HepG2 (cell line): ENCODE data around the gene RBX1. TPM values are rescaled to one million over a fixed set of nuclear protein-coding genes. Genes with fewer than 3 reads are reported as not detected.

Experiments used
- ADNP ChIP-seq: sonication (generic); formaldehyde crosslinking; IDR thresholded peaks from 2 replicates; pipeline ENCODE4 v1.4.0; 2020; ENCODE audit warnings: missing genetic modification reagents
- AGO2 ChIP-seq: fragments of 200-400 bp; formaldehyde crosslinking; optimal IDR thresholded peaks from 2 replicates; pipeline ENCODE3; 2017; ENCODE audit warnings: mild to moderate bottlenecking, low read depth, low read length, moderate library complexity
- BCL6 ChIP-seq: IDR thresholded peaks from 2 replicates; pipeline ENCODE4 v1.6.1; 2016; ENCODE audit warnings: missing genetic modification reagents, missing compliant biosample characterization
- HOXA3 ChIP-seq: sonication (generic); formaldehyde crosslinking; IDR thresholded peaks from 2 replicates; pipeline ENCODE4 v1.5.0; 2020; ENCODE audit warnings: missing genetic modification reagents
- MEIS1 ChIP-seq: sonication (generic); formaldehyde crosslinking; IDR thresholded peaks from 2 replicates; pipeline ENCODE4 v1.9.0; 2021; ENCODE audit warnings: mild to moderate bottlenecking, missing genetic modification reagents, moderate library complexity, borderline replicate concordance
- PHF21A ChIP-seq: sonication (generic); formaldehyde crosslinking; IDR thresholded peaks from 2 replicates; pipeline ENCODE4 v1.5.0; 2020; ENCODE audit warnings: mild to moderate bottlenecking, missing genetic modification reagents
- POGZ ChIP-seq: sonication (generic); formaldehyde crosslinking; IDR thresholded peaks from 2 replicates; pipeline ENCODE4 v1.4.0; 2020; ENCODE audit warnings: mild to moderate bottlenecking, missing genetic modification reagents
- RBFOX2 ChIP-seq: fragments of 200-400 bp; formaldehyde crosslinking; IDR thresholded peaks from 2 replicates; pipeline ENCODE4 v1.6.1; 2017; ENCODE audit warnings: low read depth, mild to moderate bottlenecking, low read length
- SAP130 ChIP-seq: IDR thresholded peaks from 2 replicates; pipeline ENCODE4 v1.6.1; 2016; ENCODE audit warnings: low read depth
- YEATS4 ChIP-seq: sonication (generic); formaldehyde crosslinking; IDR thresholded peaks from 2 replicates; pipeline ENCODE4 v1.4.0; 2020; ENCODE audit warnings: missing genetic modification reagents, borderline replicate concordance
- ZBTB49 ChIP-seq: sonication (generic); formaldehyde crosslinking; IDR thresholded peaks from 2 replicates; pipeline ENCODE4 v1.4.0; 2020; ENCODE audit warnings: missing genetic modification reagents, borderline replicate concordance
- ZFP90 ChIP-seq: sonication (generic); formaldehyde crosslinking; IDR thresholded peaks from 2 replicates; pipeline ENCODE4 v1.8.0; 2022; ENCODE audit warnings: missing genetic modification reagents, mild to moderate bottlenecking, inconsistent platforms, borderline replicate concordance
- ZFY ChIP-seq: sonication (generic); formaldehyde crosslinking; IDR thresholded peaks from 2 replicates; pipeline ENCODE4 v1.4.0; 2020; ENCODE audit warnings: missing genetic modification reagents
- ZNF138 ChIP-seq: sonication (generic); formaldehyde crosslinking; IDR thresholded peaks from 2 replicates; pipeline ENCODE4 v1.5.0; 2020; ENCODE audit warnings: mild to moderate bottlenecking, low read depth, missing genetic modification reagents
- ZNF263 ChIP-seq: sonication (generic); formaldehyde crosslinking; IDR thresholded peaks from 2 replicates; pipeline ENCODE4 v1.4.0; 2020; ENCODE audit warnings: missing genetic modification reagents
- ZNF670 ChIP-seq: sonication (generic); formaldehyde crosslinking; IDR thresholded peaks from 2 replicates; pipeline ENCODE4 v1.8.0; 2022; ENCODE audit warnings: mild to moderate bottlenecking, missing genetic modification reagents, borderline replicate concordance
- ZNF841 ChIP-seq: sonication (generic); formaldehyde crosslinking; IDR thresholded peaks from 2 replicates; pipeline ENCODE4 v1.8.1; 2023; ENCODE audit warnings: missing genetic modification reagents, borderline replicate concordance
- polyA plus RNA-seq, 8 experiments: library from polyadenylated mRNA; depleted of rRNA in 3 of 8; stranded (reverse) in 7 of 8; unstranded in 1 of 8; fragments of >200 nt; fragmentation: Illumina TruSeq in 4 of 8; extraction: Trizol in 4 of 8; gene quantifications; 2 replicates each; pipeline versions ENCODE4 v1.2.1 to v1.2.3, GENCODE V29; 2011 to 2016; ENCODE audit warnings: low read depth in 4 of 8, missing spikeins in 1 of 8, mixed read lengths in 1 of 8; ENCODE audit not compliant: insufficient read depth in 1 of 8
- total RNA-seq, 5 experiments: library from RNA; depleted of rRNA; stranded (reverse); fragments of >200 nt; fragmentation: Illumina TruSeq; extraction: Trizol; gene quantifications; 2 replicates each; pipeline ENCODE4 v1.2.3, GENCODE V29; 2016; ENCODE audit warnings: low read depth in 1 of 5
- TF ChIP-seq, protein P1 (sequence below): sonication (generic); formaldehyde crosslinking; IDR thresholded peaks from 2 replicates; pipeline ENCODE4 v1.4.0; 2020; ENCODE audit warnings: mild to moderate bottlenecking, missing genetic modification reagents, borderline replicate concordance
- TF ChIP-seq, protein P2 (sequence below): IDR thresholded peaks from 2 replicates; pipeline ENCODE4 v1.6.1; 2016; ENCODE audit warnings: low read depth, control low read depth

RBX1 gene
- total and polyA plus RNA-seq, 2 of the 13 experiments (the other 11 are each of a cell fraction or from before 2014, with no cell fraction given): 84.9 to 90.2 TPM

- no peak for TF ChIP-seq ZBTB49 (CRISPR knock-in tag)
- TF ChIP-seq ZFY (CRISPR knock-in tag): peak; percentile 83
- TF ChIP-seq RBFOX2: peak; percentile 80
- TF ChIP-seq ZNF263 (CRISPR knock-in tag): no peak
- TF ChIP-seq, protein P1, sequence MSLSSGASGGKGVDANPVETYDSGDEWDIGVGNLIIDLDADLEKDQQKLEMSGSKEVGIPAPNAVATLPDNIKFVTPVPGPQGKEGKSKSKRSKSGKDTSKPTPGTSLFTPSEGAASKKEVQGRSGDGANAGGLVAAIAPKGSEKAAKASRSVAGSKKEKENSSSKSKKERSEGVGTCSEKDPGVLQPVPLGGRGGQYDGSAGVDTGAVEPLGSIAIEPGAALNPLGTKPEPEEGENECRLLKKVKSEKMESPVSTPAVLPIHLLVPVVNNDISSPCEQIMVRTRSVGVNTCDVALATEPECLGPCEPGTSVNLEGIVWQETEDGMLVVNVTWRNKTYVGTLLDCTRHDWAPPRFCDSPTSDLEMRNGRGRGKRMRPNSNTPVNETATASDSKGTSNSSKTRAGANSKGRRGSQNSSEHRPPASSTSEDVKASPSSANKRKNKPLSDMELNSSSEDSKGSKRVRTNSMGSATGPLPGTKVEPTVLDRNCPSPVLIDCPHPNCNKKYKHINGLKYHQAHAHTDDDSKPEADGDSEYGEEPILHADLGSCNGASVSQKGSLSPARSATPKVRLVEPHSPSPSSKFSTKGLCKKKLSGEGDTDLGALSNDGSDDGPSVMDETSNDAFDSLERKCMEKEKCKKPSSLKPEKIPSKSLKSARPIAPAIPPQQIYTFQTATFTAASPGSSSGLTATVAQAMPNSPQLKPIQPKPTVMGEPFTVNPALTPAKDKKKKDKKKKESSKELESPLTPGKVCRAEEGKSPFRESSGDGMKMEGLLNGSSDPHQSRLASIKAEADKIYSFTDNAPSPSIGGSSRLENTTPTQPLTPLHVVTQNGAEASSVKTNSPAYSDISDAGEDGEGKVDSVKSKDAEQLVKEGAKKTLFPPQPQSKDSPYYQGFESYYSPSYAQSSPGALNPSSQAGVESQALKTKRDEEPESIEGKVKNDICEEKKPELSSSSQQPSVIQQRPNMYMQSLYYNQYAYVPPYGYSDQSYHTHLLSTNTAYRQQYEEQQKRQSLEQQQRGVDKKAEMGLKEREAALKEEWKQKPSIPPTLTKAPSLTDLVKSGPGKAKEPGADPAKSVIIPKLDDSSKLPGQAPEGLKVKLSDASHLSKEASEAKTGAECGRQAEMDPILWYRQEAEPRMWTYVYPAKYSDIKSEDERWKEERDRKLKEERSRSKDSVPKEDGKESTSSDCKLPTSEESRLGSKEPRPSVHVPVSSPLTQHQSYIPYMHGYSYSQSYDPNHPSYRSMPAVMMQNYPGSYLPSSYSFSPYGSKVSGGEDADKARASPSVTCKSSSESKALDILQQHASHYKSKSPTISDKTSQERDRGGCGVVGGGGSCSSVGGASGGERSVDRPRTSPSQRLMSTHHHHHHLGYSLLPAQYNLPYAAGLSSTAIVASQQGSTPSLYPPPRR: no peak
- 0 out of 2 replicates have a peak, but pooled peaks have one; percentile 16 for TF ChIP-seq ZFP90 (CRISPR knock-in tag)
- peak; percentile 63 for TF ChIP-seq YEATS4 (CRISPR knock-in tag)
- TF ChIP-seq ADNP (CRISPR knock-in tag): no peak
- no peak for TF ChIP-seq ZNF138
- TF ChIP-seq, protein P2, sequence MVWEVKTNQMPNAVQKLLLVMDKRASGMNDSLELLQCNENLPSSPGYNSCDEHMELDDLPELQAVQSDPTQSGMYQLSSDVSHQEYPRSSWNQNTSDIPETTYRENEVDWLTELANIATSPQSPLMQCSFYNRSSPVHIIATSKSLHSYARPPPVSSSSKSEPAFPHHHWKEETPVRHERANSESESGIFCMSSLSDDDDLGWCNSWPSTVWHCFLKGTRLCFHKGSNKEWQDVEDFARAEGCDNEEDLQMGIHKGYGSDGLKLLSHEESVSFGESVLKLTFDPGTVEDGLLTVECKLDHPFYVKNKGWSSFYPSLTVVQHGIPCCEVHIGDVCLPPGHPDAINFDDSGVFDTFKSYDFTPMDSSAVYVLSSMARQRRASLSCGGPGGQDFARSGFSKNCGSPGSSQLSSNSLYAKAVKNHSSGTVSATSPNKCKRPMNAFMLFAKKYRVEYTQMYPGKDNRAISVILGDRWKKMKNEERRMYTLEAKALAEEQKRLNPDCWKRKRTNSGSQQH (CRISPR knock-in tag): no peak
- peak; percentile 44 for TF ChIP-seq AGO2
- no peak for TF ChIP-seq POGZ
- 0 out of 2 replicates have a peak, but pooled peaks have one; percentile 40 for TF ChIP-seq PHF21A (CRISPR knock-in tag)
- TF ChIP-seq ZNF670: 0 out of 2 replicates have a peak, but pooled peaks have one; percentile 10
- TF ChIP-seq MEIS1 (CRISPR knock-in tag): 0 out of 2 replicates have a peak, but pooled peaks have one; percentile 17
- TF ChIP-seq BCL6: no peak
- 0 out of 2 replicates have a peak, but pooled peaks have one; percentile 21 for TF ChIP-seq SAP130
- TF ChIP-seq ZNF841 (CRISPR knock-in tag): no peak
- TF ChIP-seq HOXA3 (CRISPR knock-in tag): peak; percentile 46; the same call in 1 of the 2 replicates
Measured at GRCh38 chr22:41021613-41022454, 70.7 kb downstream of the RBX1 start (continued).
